MCF 10A (cell line): ENCODE measurements around the gene CEP76. TPM values are rescaled to one million over a fixed set of nuclear protein-coding genes. Genes with fewer than 3 reads are reported as not detected.

Experiments used
- BruUV-seq: library from RNA; stranded (reverse); fragments of 400-500 nt; replicated peaks from 2 replicates; lab custom pipeline; 2021; lab: Mats Ljungman, UMichigan
- CTCF ChIA-PET: fragments of 300-600 bp; sonication (Branson Sonifier 250); formaldehyde crosslinking; extraction: SDS; loops from one replicate; lab custom pipeline; 2021; ENCODE audit warnings: antibody characterized with exemption, inconsistent platforms; lab: Yijun Ruan, JAX
- POLR2A ChIA-PET: fragments of 300-600, 350-650 bp; sonication (Branson Sonifier 250); formaldehyde crosslinking; extraction: SDS; loops from one replicate; lab custom pipeline; 2020; ENCODE audit warnings: antibody characterized with exemption, inconsistent platforms; lab: Yijun Ruan, JAX
- DNase-seq: peaks from one replicate; pipeline ENCODE4 v3.0.0-alpha.2; 2018; ENCODE audit not compliant: unreplicated experiment
- H3K27ac Mint-ChIP-seq: one replicate; pipeline ENCODE4 v1.8.0; 2022; ENCODE audit warnings: mild to moderate bottlenecking, low read depth, mixed read lengths; ENCODE audit not compliant: unreplicated experiment
- H3K27me3 Mint-ChIP-seq: one replicate; pipeline ENCODE4 v1.8.0; 2022; ENCODE audit warnings: mixed read lengths; ENCODE audit not compliant: insufficient read depth, unreplicated experiment
- H3K36me3 Mint-ChIP-seq: one replicate; pipeline ENCODE4 v1.8.0; 2022; ENCODE audit warnings: mild to moderate bottlenecking, moderate library complexity, mixed read lengths; ENCODE audit not compliant: insufficient read depth, unreplicated experiment
- H3K4me1 Mint-ChIP-seq: one replicate; pipeline ENCODE4 v1.8.0; 2022; ENCODE audit warnings: mixed read lengths; ENCODE audit not compliant: insufficient read depth, unreplicated experiment
- H3K4me3 Mint-ChIP-seq: one replicate; pipeline ENCODE4 v1.8.0; 2022; ENCODE audit warnings: mild to moderate bottlenecking, moderate library complexity, mixed read lengths; ENCODE audit not compliant: unreplicated experiment
- H3K9me3 Mint-ChIP-seq: one replicate; pipeline ENCODE4 v1.8.0; 2022; ENCODE audit warnings: mixed read lengths; ENCODE audit not compliant: unreplicated experiment
- intact Hi-C: fragments of 100-400 bp; cut with micrococcal nuclease; formaldehyde crosslinking; loops from 2 replicates; pipeline ENCODE4 v1.14.1; 2022
- total RNA-seq: library from RNA; stranded (reverse); gene quantifications from 2 replicates; pipeline ENCODE4 v1.2.3, GENCODE V29; 2022
- TF ChIP-seq, protein P1 (sequence below): fragments of 200-600 bp; IDR thresholded peaks from one replicate; pipeline ENCODE4 v1.8.0; 2022; ENCODE audit warnings: antibody characterized with exemption, mild to moderate bottlenecking; ENCODE audit not compliant: unreplicated experiment

The CEP76 gene
- total RNA-seq, 1 experiment from 2014 or later, result 4.9 TPM

DNA sequence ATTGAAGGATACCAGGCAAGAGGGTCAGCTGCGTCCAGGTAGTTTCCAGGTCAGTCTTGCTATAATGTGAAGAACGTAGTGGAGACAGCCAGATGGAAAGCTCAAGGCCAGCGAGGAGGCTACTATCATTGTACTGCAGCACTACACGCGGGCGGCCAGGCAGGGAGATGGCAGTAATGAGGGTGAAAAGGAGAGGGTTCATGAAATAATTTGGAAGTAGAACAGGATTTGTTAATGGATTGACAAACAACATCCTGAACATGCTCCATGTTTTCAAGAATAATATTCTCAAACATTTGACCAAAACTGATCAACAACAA is 61.7 kb downstream of the CEP76 start:
- BruUV-seq, result no TSS peak
- intact Hi-C loops, result loop anchor here (5.0 kb wide), 1 partner anchor 34 kb away; no protein-coding TSS in a partner anchor
- H3K4me1 Mint-ChIP-seq, result peaks cover 51% of the 10 kb centered on the region
- TF ChIP-seq, protein P1, sequence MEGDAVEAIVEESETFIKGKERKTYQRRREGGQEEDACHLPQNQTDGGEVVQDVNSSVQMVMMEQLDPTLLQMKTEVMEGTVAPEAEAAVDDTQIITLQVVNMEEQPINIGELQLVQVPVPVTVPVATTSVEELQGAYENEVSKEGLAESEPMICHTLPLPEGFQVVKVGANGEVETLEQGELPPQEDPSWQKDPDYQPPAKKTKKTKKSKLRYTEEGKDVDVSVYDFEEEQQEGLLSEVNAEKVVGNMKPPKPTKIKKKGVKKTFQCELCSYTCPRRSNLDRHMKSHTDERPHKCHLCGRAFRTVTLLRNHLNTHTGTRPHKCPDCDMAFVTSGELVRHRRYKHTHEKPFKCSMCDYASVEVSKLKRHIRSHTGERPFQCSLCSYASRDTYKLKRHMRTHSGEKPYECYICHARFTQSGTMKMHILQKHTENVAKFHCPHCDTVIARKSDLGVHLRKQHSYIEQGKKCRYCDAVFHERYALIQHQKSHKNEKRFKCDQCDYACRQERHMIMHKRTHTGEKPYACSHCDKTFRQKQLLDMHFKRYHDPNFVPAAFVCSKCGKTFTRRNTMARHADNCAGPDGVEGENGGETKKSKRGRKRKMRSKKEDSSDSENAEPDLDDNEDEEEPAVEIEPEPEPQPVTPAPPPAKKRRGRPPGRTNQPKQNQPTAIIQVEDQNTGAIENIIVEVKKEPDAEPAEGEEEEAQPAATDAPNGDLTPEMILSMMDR, result no peak
- DNase-seq, result no peak
- no peaks in the 10 kb centered on the region for H3K27me3 Mint-ChIP-seq
- ChIA-PET POLR2A (interaction anchor here (0.9 to 5.0 kb wide), 13 partner anchors 10 to 264 kb away, joined by 3 to 52 read pairs (median 6); partner anchors contain the start of genes AFG3L2, CEP76, PSMG2 and SPIRE1), CTCF (interaction anchor here (0.8 to 1.8 kb wide), 6 partner anchors 11 to 248 kb away, joined by 3 to 6 read pairs (median 4); no protein-coding TSS in a partner anchor)
- H3K27ac Mint-ChIP-seq, result peak overlapping the region; percentile 92
- peak overlapping the region; percentile 36 for H3K4me3 Mint-ChIP-seq
- no peaks in the 10 kb centered on the region for H3K9me3 Mint-ChIP-seq
- peaks cover 14% of the 10 kb centered on the region for H3K36me3 Mint-ChIP-seq

DNA sequence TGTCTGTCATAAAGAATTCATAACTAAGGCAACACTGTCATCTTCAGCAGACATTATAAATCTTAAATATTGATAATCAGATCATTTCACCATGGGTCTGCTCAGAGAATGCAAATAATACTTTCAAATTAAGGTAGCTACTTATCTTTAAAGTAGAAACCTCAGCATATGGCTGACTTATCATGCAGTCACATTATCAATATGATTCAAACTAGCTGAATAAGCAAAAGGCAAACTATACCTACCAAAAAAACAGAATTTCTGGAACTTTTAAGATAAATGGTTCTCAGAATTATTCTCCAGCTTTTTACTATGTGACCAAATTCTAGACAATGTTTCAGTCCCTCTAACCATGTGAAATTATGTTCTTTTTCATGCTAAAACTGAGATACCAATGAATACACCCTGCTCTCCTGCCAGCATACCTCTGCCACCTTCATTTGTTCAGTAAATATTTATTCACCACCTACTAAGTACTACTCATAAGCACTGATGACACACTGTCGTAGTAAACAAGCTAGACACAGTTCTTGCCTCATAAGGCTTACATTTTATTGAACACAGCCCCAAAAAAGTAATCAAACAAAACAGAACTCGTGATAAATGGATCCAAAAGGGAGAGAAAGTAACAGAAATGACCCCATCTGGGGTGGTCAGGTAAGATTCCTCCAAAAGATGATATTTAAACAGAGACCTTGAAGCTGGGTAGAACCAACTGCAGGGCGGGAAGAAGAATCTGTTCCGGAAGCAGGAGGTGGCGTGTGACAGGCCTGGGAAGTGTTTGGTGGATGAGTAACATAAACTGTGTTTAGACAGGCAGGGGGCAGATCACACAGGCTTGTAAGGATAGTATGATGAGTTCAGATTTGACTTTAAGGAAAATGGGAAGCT is 62.3 kb downstream of the CEP76 start:
- intact Hi-C loops, result loop anchor here (5.0 kb wide), 1 partner anchor 33 kb away; no protein-coding TSS in a partner anchor
- ChIA-PET POLR2A (interaction anchor here (0.6 to 5.0 kb wide), 20 partner anchors 9 to 1121 kb away, joined by 3 to 52 read pairs (median 4); partner anchors contain the start of genes AFG3L2, CEP76, PSMG2 and SPIRE1), CTCF (interaction anchor here (0.7 to 1.8 kb wide), 8 partner anchors 10 to 249 kb away, joined by 3 to 6 read pairs (median 4); no protein-coding TSS in a partner anchor)
- Mint-ChIP-seq H3K27me3 (no peaks in the 10 kb centered on the region), H3K27ac (peak overlapping the region; percentile 92), H3K4me1 (peaks cover 45% of the 10 kb centered on the region), H3K9me3 (no peaks in the 10 kb centered on the region), H3K36me3 (peaks cover 14% of the 10 kb centered on the region), H3K4me3 (peak overlapping the region; percentile 36)
- TF ChIP-seq, protein P1, result no peak
- DNase-seq, result peak; percentile 79
- TSS peak; percentile 42 for BruUV-seq

DNA sequence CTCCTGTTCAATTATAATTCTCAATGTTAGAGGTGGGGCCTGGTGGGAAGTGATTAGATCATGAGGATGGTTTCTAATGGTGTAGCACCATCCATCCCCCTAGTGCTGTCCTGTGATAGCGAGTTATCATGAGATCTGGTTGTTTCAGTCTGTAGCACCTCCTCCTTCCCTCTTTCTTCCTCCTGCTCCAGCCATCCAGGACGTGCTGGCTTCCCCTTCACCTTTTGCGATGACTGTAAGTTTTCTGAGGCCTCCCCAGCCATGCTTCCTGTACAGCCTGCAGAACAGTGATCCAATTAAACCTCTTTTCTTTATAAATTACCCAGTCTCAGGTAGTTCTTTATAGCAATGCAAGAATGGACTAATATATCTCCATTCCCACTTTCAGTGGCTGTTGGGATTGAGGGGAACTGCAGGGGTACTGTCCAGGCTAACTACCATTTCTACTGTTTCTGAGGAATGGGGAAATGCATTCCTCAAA is 63.8 kb downstream of the CEP76 start:
- no peak for DNase-seq
- H3K4me3 Mint-ChIP-seq, result no peak overlapping the region
- peak overlapping the region; percentile 77 for H3K27ac Mint-ChIP-seq
- no TSS peak for BruUV-seq
- ChIA-PET CTCF (no interaction called here), POLR2A (interaction anchor here (0.6 to 2.5 kb wide), 6 partner anchors 9 to 317 kb away, joined by 3 to 15 read pairs (median 6); no protein-coding TSS in a partner anchor)
- TF ChIP-seq, protein P1, result no peak
- peaks cover 14% of the 10 kb centered on the region for H3K36me3 Mint-ChIP-seq
- H3K27me3 Mint-ChIP-seq, result no peaks in the 10 kb centered on the region
- intact Hi-C loops, result no loop called here
- H3K9me3 Mint-ChIP-seq, result no peaks in the 10 kb centered on the region
- H3K4me1 Mint-ChIP-seq, result peaks cover 39% of the 10 kb centered on the region
